Stimulated activated CD8-positive, alpha-beta memory T cell treated with anti-CD3 and anti-CD28 coated beads, Interleukin-4, amount 100 ng/mL, for 1 hour (primary cell): ENCODE measurements around the gene SLC30A2.

ENCODE experiments used
- DNase-seq, 2 donors: peaks; one replicate each; pipeline ENCODE4 v3.0.0-alpha.2; 2020; ENCODE audit warnings: low read depth in 2 of 2, low spot score in 1 of 2

SLC30A2 gene

DNA sequence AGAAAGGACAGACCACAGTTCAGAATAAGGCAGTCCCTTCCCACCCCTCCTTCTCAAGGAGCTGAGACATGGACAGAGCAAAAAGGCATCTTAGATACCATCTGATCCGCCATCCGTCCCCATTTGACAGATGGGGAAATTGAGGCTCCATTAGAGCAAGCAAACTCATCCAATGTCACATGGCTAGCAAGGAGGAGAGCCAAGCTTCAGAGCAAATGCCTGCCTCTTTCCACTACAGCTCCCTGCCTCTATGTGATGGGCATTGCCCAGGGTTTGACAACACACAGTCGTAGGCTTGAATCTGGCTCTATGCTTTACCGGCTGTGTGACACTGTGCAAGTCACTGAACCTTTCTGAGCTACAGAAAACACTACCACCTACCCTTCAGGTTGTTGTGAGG, 3.9 kb downstream of the SLC30A2 start:
- no peak for DNase-seq

GRCh38 chr1:26041401-26041800, 4.5 kb downstream of the SLC30A2 start:
- DNase-seq, result no peak

GRCh38 chr1:26038904-26039303, 7.0 kb downstream of the SLC30A2 start:
- no peak for DNase-seq

GRCh38 chr1:26038477-26038876, 7.4 kb downstream of the SLC30A2 start:
- DNase-seq, result no peak

GRCh38 chr1:26037904-26038303, 8.0 kb downstream of the SLC30A2 start:
- DNase-seq, result no peak

DNA sequence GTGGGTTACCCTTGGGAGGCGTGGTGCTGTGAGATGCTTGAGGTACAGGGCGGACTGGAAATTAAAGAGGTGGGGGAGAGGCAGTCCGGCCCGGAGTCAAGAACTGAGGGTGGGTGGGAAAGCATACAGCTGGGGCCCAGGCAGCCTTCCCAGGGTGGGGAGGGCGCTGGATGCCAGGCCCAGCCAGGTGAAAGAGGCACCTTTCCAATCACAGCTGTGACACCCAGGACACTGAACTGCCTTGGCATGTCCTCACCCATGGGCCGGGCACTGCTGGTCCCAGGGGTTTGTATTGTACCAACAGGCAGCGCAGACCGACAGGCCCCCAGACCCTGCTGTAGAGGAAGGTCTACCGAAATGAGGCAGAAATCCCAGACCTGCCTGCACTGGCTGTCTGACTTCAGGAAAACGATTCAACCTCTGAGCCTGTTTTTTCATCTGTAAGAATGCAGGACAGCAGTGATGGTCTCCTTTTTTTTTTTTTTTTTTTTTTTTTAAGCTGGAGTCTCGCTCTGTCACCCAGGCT, 9.1 kb downstream of the SLC30A2 start:
- DNase-seq, result no peak

GRCh38 chr1:26035959-26036755, 9.8 kb downstream of the SLC30A2 start:
- peak; percentile 45 to 56 for DNase-seq

DNA sequence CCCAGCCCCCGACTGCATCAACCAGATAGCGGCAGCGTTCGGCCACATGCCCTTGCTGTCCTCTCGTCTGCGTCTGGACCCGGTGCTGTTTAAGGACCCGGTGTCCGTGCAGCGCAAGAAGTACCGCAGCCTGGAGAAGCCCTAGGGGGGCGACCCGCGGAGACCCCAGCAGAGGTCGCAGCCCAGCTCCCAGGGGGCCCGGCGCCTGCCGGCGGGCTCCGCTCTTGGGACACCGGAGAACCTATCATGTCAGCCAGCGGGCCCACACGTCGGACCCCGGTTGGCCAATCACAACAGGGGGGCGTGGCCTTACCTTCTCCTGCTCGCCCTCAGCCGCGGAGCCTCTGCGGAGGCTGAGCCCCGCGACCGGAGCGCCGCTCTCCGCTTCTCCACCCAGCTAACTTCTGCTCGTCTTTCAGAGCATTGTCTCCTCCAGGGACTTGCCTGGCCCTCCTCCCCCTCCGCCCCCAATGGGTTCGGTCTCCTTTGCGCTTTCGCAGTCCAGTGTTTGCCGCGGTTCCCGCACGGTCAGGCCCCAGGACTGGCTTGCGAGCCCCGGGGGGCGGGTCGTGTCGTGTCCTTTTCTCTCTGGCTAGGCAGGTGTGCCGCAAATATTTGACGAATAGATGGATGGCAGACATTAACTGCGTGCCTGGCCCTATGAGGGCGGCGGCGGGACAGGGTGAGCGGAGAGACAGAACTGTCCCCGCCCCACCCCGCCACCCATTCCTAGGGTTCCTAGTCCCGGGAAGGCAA, 10.5 kb downstream of the SLC30A2 start:
- peak; percentile 84 to 85 for DNase-seq

GRCh38 chr1:26034504-26035202, 11.3 kb downstream of the SLC30A2 start:
- DNase-seq, result no peak

DNA sequence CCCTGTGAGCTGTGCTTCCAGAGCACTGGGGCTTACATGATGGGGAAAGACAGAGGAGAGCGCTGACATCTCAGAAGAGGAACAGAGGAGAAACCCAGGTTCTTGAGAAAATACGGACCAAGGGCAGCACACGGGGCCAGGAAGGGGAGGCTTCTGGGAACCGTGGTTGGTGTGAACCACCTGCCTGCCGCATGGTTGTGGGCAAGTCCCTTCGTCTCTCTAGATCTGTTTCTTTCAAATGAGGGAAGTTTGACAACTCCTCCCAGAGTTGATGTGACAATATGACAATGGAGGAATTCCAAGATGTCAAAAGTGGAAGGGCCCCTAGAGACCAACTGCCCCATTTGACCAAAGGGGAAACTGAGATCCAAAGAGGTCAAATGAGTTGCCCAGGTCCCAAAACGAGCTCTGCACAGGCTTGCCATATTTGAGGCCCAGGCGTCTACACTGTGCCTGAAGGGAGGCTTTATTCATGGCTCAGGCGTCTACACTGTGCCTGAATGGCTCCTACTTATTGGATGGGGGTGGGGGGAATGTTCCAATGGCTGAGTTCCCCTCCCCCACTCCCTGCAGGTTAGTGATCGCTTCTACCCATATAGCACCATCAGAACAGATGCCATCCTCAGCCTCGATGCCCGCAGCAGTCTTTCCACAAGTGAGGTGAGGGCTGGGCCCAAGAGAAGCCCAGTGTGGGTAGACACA, 13.1 kb downstream of the SLC30A2 start:
- DNase-seq, result no peak

DNA sequence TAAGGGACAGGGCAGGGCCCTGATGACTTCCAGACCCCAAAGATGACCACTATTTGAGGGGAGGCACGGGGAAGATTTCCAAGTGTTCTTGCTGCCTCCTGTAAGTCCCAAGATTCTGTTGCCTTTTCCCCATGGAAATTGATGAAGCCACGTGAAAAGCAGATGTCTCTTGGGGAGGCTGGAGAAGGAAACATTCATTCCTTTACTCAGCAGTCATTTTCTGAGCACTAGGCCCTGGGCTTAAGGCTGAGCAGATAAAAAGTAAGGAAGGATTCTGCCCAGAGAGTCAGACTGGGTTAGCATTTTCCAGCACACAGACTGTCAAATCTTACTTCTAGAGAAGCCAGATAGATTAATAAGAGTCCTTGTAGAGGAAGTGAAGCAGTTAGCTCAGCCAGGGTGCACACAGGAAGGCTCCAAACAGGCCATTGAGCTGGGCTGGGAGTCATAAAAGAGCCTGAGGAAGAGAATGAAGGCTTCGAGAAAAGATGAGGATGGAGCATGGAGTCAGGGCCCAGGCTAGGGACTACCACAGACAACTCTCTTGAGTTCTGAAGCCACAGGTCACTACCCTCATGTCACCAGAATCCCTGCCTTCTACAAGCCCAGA, 14.2 kb downstream of the SLC30A2 start:
- no peak for DNase-seq

GRCh38 chr1:26031196-26031595, 14.7 kb downstream of the SLC30A2 start:
- no peak for DNase-seq

DNA sequence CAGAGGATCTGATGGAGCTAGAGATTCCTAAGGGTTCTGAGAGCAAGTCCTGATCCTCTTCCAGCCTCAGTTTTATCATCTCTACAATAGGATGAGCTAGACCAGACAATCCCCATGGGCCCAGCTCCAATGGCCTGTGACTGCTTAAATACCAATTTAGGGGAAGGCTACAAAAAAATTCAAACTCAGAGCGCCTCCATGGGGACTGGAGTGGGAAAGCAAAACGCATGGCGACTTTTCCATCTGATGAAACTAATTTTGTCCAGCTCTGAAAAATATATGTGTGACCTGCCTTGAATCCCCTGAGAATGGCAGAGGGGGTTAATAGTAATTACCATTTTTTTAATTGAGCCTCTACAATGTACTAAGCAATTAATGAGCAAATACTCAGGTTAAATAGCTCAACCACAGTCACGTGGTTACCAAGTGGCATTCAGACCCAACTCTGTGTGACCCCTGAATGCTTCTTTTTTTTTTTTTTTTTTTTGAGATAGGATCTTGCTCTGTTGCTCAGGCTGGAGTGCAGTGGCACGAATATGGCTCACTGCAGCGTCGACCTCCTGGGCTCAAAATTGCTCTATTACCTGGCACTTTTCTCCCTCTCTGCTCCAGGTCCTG, 15.9 kb downstream of the SLC30A2 start:
- no peak for DNase-seq

- no peak for DNase-seq
These were observed 16.7 kb downstream of the SLC30A2 start for GRCh38 chr1:26029054-26029863.

DNA sequence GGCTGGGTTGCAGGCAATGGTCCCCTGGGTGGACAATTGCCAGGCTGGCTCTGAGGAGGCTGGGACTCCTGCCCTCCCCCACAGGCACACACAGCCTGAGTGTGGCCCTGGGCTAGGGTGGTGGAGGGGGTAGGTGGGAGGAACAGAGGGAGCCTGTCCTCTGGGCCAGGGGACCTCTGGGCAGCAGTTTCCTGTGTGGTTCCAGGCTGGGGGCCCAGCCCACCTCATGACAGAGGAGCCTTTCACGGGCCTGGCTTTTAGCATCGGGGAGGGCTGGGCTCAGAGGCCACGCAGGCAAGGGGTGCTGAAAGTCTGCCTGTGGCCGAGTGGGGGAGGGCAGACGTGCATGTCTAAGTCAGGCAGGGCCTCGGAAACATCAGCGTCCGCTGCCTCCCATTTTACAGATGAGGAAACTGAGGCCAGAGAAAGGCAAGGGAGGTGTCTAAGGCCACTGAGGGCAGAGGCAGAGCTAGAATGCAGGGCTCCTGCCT, 17.4 kb downstream of the SLC30A2 start:
- no peak for DNase-seq

DNA sequence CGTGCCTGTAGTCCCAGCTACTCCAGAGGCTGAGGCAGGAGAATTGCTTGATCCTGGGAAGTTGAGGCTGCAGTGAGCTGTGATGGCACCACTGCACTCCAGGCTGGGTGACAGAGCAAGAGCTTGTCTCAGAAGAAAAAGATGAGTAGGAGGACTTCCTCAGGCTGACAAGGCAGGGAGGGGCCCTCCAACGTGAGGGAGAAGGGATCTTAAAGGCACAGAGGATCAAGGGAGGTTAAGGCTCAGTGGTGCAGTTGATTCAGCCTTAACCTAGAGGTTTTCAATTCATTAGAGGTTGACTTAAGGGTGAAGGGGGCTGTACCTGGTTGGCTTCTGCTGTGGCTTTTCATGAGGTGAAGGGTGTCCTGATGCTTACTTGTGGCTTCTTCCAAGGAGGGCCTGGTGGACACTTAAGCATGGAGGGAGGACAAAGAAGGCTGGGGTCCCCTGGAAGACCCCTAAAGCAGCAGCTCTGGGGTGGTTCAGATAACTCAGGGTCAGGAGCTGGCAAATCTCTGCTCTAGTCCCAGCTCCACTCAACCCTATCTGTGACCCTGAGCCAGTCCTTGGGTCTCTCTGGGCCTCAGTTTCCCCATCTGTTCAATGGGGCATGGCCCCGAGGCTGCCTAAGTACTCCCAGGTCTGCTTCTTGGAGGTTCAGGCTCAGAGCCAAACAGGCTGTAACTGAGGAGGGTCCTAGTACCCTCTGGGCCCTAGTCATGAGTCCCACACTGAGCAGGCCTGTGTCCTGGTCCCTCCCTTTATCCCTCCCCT, 18.0 kb downstream of the SLC30A2 start:
- DNase-seq, result no peak

DNA sequence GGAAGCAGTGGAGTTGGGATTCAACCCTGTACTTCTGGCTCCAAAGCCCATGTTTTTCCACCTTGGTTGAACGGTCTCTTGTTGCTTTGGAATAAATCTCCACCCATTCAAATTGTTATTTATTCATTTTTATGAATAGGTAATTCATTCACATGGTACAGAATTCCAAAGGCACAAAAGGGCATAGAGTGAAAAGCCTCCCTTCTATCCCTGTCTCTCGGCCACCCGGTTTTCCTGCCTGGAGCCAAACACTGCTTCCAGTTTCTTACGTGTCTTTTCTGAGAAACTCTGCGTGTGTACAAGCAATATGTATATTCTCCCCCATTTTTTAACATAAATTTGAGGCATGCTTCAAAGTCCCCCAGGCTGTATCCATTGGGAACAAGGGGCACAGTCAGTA, 20.4 kb downstream of the SLC30A2 start:
- DNase-seq, result no peak

- DNase-seq, result no peak
These were observed 20.9 kb downstream of the SLC30A2 start for GRCh38 chr1:26025060-26025459.
